ENCODE measurements around the gene NFIA.

The NFIA gene

GRCh38 chr1:61130338-61131000 lies 48.1 kb downstream of the NFIA start (continued):
- TF ChIP-seq HIC1 (tag by site-specific recombination; IDR thresholded peaks at IDR 0.05) (no peak), PRDM4 (tag by site-specific recombination; IDR thresholded peaks at IDR 0.05) (peak; percentile 18; the same call in 1 of the 2 replicates), ZNF473 (tag by site-specific recombination; IDR thresholded peaks at IDR 0.05) (no peak)
- TF ChIP-seq, protein P1, sequence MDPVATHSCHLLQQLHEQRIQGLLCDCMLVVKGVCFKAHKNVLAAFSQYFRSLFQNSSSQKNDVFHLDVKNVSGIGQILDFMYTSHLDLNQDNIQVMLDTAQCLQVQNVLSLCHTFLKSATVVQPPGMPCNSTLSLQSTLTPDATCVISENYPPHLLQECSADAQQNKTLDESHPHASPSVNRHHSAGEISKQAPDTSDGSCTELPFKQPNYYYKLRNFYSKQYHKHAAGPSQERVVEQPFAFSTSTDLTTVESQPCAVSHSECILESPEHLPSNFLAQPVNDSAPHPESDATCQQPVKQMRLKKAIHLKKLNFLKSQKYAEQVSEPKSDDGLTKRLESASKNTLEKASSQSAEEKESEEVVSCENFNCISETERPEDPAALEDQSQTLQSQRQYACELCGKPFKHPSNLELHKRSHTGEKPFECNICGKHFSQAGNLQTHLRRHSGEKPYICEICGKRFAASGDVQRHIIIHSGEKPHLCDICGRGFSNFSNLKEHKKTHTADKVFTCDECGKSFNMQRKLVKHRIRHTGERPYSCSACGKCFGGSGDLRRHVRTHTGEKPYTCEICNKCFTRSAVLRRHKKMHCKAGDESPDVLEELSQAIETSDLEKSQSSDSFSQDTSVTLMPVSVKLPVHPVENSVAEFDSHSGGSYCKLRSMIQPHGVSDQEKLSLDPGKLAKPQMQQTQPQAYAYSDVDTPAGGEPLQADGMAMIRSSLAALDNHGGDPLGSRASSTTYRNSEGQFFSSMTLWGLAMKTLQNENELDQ (tag by site-specific recombination; IDR thresholded peaks at IDR 0.05; ENCODE audit: low read depth) = no peak

GRCh38 chr1:61131248-61131647 lies 48.9 kb downstream of the NFIA start:
- no peak overlapping the region for H3K27ac ChIP-seq (ENCODE audit: extremely low read depth, low read depth, low read length)
- no peaks in the 10 kb centered on the region for H3K36me3 ChIP-seq (ENCODE audit: control insufficient read depth in 2 of 2, insufficient read depth in 1 of 2, low read length in 2 of 2)
- POLR2A ChIA-PET = no interaction called here
- CTCF ChIA-PET = interaction anchor here (0.5 to 0.6 kb wide), 3 partner anchors 49 to 605 kb away, joined by 3 to 6 read pairs (median 4); no protein-coding TSS in a partner anchor
- no peak overlapping the region for H3K4me3 ChIP-seq (ENCODE audit: low read depth, low read length)
- H3K4me1 ChIP-seq (ENCODE audit: control insufficient read depth, insufficient read depth, low read length) = peaks cover 18% of the 10 kb centered on the region; the same call in 1 of the 2 replicates
- no peaks in the 10 kb centered on the region for H3K9me3 ChIP-seq (ENCODE audit: control insufficient read depth, insufficient read depth, low read depth, low read length)
- TF ChIP-seq ZNF521 (tag by site-specific recombination; IDR thresholded peaks at IDR 0.05) (no peak), ZNF555 (tag by site-specific recombination; conservative IDR thresholded peaks at IDR 0.05) (no peak), BCL6B (tag by site-specific recombination; IDR thresholded peaks at IDR 0.05) (no peak), ZNF248 (tag by site-specific recombination; IDR thresholded peaks at IDR 0.05) (no peak), ZNF175 (tag by site-specific recombination; IDR thresholded peaks at IDR 0.05) (no peak), ZNF423 (tag by site-specific recombination; IDR thresholded peaks at IDR 0.05) (no peak), ZNF19 (tag by site-specific recombination; IDR thresholded peaks at IDR 0.05; ENCODE audit: low read depth) (no peak), GLIS2 (tag by site-specific recombination; IDR thresholded peaks at IDR 0.05) (no peak), SP2 (tag by site-specific recombination; IDR thresholded peaks at IDR 0.05) (no peak), ZNF280D (tag by site-specific recombination; IDR thresholded peaks at IDR 0.05) (no peak), ZNF791 (tag by site-specific recombination; IDR thresholded peaks at IDR 0.05) (no peak)
- TF ChIP-seq, protein P2, sequence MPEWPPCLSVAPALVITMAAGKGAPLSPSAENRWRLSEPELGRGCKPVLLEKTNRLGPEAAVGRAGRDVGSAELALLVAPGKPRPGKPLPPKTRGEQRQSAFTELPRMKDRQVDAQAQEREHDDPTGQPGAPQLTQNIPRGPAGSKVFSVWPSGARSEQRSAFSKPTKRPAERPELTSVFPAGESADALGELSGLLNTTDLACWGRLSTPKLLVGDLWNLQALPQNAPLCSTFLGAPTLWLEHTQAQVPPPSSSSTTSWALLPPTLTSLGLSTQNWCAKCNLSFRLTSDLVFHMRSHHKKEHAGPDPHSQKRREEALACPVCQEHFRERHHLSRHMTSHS (tag by site-specific recombination; IDR thresholded peaks at IDR 0.05) = no peak
- TF ChIP-seq, protein P3, sequence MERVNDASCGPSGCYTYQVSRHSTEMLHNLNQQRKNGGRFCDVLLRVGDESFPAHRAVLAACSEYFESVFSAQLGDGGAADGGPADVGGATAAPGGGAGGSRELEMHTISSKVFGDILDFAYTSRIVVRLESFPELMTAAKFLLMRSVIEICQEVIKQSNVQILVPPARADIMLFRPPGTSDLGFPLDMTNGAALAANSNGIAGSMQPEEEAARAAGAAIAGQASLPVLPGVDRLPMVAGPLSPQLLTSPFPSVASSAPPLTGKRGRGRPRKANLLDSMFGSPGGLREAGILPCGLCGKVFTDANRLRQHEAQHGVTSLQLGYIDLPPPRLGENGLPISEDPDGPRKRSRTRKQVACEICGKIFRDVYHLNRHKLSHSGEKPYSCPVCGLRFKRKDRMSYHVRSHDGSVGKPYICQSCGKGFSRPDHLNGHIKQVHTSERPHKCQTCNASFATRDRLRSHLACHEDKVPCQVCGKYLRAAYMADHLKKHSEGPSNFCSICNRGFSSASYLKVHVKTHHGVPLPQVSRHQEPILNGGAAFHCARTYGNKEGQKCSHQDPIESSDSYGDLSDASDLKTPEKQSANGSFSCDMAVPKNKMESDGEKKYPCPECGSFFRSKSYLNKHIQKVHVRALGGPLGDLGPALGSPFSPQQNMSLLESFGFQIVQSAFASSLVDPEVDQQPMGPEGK (tag by site-specific recombination; IDR thresholded peaks at IDR 0.05) = no peak
- TF ChIP-seq, protein P4, sequence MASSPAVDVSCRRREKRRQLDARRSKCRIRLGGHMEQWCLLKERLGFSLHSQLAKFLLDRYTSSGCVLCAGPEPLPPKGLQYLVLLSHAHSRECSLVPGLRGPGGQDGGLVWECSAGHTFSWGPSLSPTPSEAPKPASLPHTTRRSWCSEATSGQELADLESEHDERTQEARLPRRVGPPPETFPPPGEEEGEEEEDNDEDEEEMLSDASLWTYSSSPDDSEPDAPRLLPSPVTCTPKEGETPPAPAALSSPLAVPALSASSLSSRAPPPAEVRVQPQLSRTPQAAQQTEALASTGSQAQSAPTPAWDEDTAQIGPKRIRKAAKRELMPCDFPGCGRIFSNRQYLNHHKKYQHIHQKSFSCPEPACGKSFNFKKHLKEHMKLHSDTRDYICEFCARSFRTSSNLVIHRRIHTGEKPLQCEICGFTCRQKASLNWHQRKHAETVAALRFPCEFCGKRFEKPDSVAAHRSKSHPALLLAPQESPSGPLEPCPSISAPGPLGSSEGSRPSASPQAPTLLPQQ (tag by site-specific recombination; IDR thresholded peaks at IDR 0.05) = no peak

Measured in HEK293 (cell line).